Osteoblast (primary cell): ENCODE data around the gene AATK. TPM values are rescaled to one million over a fixed set of nuclear protein-coding genes. Genes with fewer than 3 reads are reported as not detected.

Experiments
- DNase-seq: peaks from one replicate; pipeline ENCODE4 v3.0.0; 2011; ENCODE audit warnings: low spot score, mixed read lengths; ENCODE audit not compliant: insufficient read length; ENCODE audit errors: missing footprints
- H2AFZ ChIP-seq: 2 replicates; pipeline ENCODE4 v1.6.0; 2011; ENCODE audit warnings: mild to moderate bottlenecking, low read length
- H3K27ac ChIP-seq: 2 replicates; pipeline ENCODE4 v1.5.1; 2011; ENCODE audit warnings: mild to moderate bottlenecking, low read depth, low read length, moderate library complexity
- H3K27me3 ChIP-seq: 2 replicates; pipeline ENCODE4 v1.6.0; 2012; ENCODE audit warnings: mild to moderate bottlenecking, control low read depth, inconsistent platforms, low read length, moderate library complexity; ENCODE audit not compliant: insufficient read depth
- H3K36me3 ChIP-seq: 2 replicates; pipeline ENCODE4 v1.5.1; 2011; ENCODE audit warnings: mild to moderate bottlenecking, low read length, control low read depth, moderate library complexity; ENCODE audit not compliant: insufficient read depth
- H3K4me1 ChIP-seq: 2 replicates; pipeline ENCODE4 v1.5.1; 2011; ENCODE audit warnings: mild to moderate bottlenecking, low read length, control low read depth, moderate library complexity; ENCODE audit not compliant: insufficient read depth
- H3K4me2 ChIP-seq: 2 replicates; pipeline ENCODE4 v1.6.0; 2011; ENCODE audit warnings: mild to moderate bottlenecking, low read length; ENCODE audit not compliant: insufficient read depth
- H3K4me3 ChIP-seq: fragments of 200-600 bp; sonication (generic); 3 replicates; pipeline ENCODE4 v1.5.1; 2012; ENCODE audit warnings: mild to moderate bottlenecking, low read length, inconsistent platforms; ENCODE audit not compliant: insufficient read depth
- H3K79me2 ChIP-seq: 2 replicates; pipeline ENCODE4 v1.6.0; 2012; ENCODE audit warnings: mild to moderate bottlenecking, low read length, control low read depth, inconsistent platforms; ENCODE audit not compliant: insufficient read depth
- H3K9me3 ChIP-seq: 2 replicates; pipeline ENCODE4 v1.5.1; 2011; ENCODE audit warnings: low read depth, low read length, control low read depth
- H4K20me1 ChIP-seq: 2 replicates; pipeline ENCODE4 v1.6.0; 2012; ENCODE audit warnings: mild to moderate bottlenecking, low read length, control low read depth; ENCODE audit not compliant: insufficient read depth
- total RNA-seq: library from RNA; depleted of rRNA; stranded (reverse); fragments of >200 nt; gene quantifications from 2 replicates; pipeline ENCODE4 v1.2.3, GENCODE V29; 2012
- TF ChIP-seq, protein P1 (sequence below): IDR thresholded peaks from 2 replicates; pipeline ENCODE4 v1.5.1; 2011; ENCODE audit warnings: mild to moderate bottlenecking, low read depth, low read length, moderate library complexity; ENCODE audit errors: extremely low read depth

Gene AATK
- total RNA-seq, 1 donor: under 0.01 TPM

DNA sequence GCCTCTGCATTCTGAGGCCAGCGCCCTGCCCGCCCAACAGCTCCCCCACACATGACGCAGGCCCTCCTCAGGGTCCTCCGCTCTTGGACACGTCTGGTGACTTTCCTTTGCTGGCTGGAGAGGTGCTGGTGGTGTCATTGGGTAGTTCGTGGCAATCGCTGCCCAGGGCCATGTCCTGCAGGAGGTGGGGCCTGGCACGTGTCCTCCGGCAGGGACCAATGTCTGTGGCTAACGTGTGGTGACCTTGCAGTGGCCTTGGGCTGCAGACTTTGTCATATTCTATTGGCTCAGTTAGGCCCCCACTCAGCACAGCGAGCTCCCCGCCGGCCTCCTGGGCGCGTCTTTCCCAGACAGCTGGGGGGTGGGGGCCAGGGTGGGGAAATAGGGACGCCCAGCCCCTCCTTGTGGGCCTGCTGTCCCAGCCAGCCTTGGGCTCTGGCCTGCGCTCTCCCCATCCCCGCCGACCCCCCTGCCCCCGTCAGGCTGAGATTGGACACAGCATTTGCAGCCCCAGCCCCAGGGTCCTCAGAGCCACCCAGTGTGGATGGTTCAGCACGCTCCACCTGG, 52.8 kb downstream of the AATK start:
- no peak overlapping the region for H3K4me2 ChIP-seq

DNA sequence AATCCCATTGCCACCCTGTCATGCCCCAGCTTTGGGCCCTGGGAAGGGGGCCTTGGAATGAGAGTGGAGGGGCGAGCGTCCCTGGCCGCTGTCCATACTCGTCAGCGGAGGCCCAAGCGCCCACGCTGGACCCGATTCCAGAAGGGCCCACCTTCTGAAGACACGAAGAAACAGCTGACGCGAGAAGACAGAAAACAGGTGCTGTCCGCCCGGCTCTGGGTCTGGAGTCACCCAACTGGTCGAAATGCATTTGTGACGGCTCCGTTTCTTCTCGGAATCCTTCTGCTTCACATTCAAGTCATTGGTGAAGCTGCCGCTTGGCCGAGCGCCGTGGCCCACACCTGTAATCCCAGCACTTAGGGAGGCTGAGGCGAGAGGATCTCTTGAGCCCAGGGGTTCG, 53.6 kb downstream of the AATK start:
- no peaks in the 10 kb centered on the region for H3K36me3 ChIP-seq
- DNase-seq: no peak
- no peak overlapping the region for H2AFZ ChIP-seq
- no peak overlapping the region for H3K27ac ChIP-seq
- H4K20me1 ChIP-seq: peaks cover 3% of the 10 kb centered on the region
- H3K4me2 ChIP-seq: no peak overlapping the region
- H3K27me3 ChIP-seq: no peaks in the 10 kb centered on the region
- H3K9me3 ChIP-seq: no peaks in the 10 kb centered on the region
- no peaks in the 10 kb centered on the region for H3K79me2 ChIP-seq
- TF ChIP-seq, protein P1, sequence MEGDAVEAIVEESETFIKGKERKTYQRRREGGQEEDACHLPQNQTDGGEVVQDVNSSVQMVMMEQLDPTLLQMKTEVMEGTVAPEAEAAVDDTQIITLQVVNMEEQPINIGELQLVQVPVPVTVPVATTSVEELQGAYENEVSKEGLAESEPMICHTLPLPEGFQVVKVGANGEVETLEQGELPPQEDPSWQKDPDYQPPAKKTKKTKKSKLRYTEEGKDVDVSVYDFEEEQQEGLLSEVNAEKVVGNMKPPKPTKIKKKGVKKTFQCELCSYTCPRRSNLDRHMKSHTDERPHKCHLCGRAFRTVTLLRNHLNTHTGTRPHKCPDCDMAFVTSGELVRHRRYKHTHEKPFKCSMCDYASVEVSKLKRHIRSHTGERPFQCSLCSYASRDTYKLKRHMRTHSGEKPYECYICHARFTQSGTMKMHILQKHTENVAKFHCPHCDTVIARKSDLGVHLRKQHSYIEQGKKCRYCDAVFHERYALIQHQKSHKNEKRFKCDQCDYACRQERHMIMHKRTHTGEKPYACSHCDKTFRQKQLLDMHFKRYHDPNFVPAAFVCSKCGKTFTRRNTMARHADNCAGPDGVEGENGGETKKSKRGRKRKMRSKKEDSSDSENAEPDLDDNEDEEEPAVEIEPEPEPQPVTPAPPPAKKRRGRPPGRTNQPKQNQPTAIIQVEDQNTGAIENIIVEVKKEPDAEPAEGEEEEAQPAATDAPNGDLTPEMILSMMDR: no peak
- no peaks in the 10 kb centered on the region for H3K4me1 ChIP-seq
- H3K4me3 ChIP-seq: no peak overlapping the region

More for the DNA sequence above, 52.8 kb downstream of the AATK start:
- Histone ChIP-seq H4K20me1 (peaks cover 3% of the 10 kb centered on the region), H3K79me2 (no peaks in the 10 kb centered on the region), H2AFZ (no peak overlapping the region), H3K27ac (no peak overlapping the region), H3K36me3 (no peaks in the 10 kb centered on the region), H3K4me1 (no peaks in the 10 kb centered on the region), H3K4me3 (no peak overlapping the region), H3K27me3 (no peaks in the 10 kb centered on the region), H3K9me3 (no peaks in the 10 kb centered on the region)
- TF ChIP-seq, protein P1: no peak
- DNase-seq: no peak

DNA sequence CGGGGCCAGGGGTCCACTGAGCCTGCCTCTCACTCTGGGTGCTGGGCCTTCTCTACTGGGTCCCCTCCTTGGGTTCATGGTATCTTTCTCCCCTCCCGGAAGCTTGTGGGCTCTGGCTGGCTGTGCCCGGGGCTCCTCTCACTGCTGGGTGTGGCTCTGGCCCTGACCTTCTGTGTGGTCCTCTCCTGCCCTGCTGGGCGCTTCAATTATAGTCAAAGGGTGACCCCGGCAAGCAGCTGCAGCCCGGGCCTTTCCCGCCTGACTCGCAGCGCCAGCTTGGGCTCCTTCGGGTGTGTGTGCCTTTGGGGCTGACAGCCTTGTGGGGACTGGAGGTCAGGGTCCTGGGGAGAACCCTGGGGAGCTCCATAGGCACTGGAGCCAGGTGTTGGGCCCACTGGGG, 55.0 kb downstream of the AATK start:
- TF ChIP-seq, protein P1: no peak

DNA sequence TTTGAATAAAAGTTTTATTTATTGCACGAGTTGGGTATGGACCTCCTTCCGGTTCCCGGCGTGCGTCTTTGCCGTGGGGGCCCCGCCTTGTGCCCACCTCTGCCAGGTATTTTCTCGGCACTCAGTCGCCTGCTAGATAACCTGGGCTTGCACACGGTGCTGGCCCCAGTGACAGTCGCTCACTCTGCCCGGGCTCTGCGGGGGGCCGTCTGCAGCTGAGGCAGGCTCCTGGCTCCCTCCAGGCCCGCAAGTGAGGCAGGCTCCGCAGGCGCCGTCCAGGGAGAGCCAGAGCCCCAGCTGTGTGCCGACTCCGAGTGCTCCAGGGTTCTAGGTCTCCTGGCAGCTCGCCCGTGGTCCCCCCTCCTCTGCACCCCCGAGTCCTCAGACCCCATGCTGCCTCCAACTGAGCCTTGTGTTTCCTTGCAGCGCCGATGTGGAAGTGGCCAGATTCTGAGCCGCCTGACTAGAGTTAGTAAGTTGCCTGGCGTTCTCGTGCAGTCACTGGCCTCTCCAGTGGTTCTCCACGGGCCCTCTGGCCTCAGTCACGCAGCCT, 55.5 kb downstream of the AATK start:
- H3K27me3 ChIP-seq: no peaks in the 10 kb centered on the region
- no peak overlapping the region for H3K4me2 ChIP-seq
- no peaks in the 10 kb centered on the region for H3K79me2 ChIP-seq
- no peak overlapping the region for H2AFZ ChIP-seq
- no peak overlapping the region for H3K27ac ChIP-seq
- TF ChIP-seq, protein P1: no peak
- no peak overlapping the region for H3K4me3 ChIP-seq
- H3K4me1 ChIP-seq: no peaks in the 10 kb centered on the region
- DNase-seq: no peak
- H3K9me3 ChIP-seq: no peaks in the 10 kb centered on the region
- H3K36me3 ChIP-seq: no peaks in the 10 kb centered on the region
- peaks cover 3% of the 10 kb centered on the region for H4K20me1 ChIP-seq

More for the DNA sequence above, 55.0 kb downstream of the AATK start:
- H2AFZ ChIP-seq: no peak overlapping the region
- no peak for DNase-seq
- no peaks in the 10 kb centered on the region for H3K27me3 ChIP-seq
- H3K4me1 ChIP-seq: no peaks in the 10 kb centered on the region
- peaks cover 3% of the 10 kb centered on the region for H4K20me1 ChIP-seq
- no peak overlapping the region for H3K4me2 ChIP-seq
- no peaks in the 10 kb centered on the region for H3K79me2 ChIP-seq
- H3K4me3 ChIP-seq: no peak overlapping the region
- no peaks in the 10 kb centered on the region for H3K9me3 ChIP-seq
- no peaks in the 10 kb centered on the region for H3K36me3 ChIP-seq
- no peak overlapping the region for H3K27ac ChIP-seq
